UCSD-AML1 (cell line): ENCODE data around the gene ABCD2.
"Not testable (repeated sequence)": the region's sequence is repeated elsewhere in the genome, so short reads cannot be mapped to it uniquely, and the experiment has no call there.

Source experiments
- DNase-seq: peaks from one replicate; lab custom pipeline; 2025; ENCODE audit not compliant: unreplicated experiment; lab: John Stamatoyannopoulos, UW

The ABCD2 gene

DNA sequence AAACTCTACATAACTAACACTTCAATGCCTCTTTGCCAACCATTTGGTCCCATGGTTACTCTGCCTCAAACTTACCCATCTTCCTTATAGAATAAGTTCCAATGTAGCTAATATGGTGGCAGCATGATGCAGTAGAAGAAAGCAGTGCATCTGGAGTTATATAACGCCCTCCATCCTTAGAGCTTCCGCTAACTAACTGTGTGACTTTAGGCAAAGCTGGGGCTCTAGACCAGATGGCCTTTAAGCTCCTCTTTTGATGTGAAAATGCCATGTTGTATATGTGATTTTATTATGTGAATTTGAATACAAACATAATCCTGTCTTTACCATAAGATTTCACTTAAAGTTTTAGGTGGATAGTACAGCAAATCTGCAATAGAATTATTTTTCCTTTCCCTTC lies 6.1 kb downstream of the ABCD2 start:
- DNase-seq = no peak

DNA sequence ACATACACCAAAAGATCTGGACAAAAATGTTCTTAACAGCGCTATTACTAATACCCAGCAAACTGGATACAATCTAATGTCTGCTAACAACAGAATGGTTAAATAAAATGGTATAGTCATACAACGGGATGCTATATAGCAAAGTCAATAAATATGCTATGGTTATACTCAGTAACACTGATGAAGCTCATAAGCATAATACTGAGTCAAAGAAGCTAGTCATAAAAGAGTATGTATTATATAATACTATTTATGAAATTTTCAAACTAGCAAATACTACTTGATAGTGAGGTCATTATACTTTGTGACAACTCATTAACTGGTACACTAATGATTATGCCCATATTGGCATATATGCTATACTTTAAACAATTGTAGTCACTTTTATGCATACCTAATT lies 7.4 kb downstream of the ABCD2 start:
- DNase-seq = no peak

DNA sequence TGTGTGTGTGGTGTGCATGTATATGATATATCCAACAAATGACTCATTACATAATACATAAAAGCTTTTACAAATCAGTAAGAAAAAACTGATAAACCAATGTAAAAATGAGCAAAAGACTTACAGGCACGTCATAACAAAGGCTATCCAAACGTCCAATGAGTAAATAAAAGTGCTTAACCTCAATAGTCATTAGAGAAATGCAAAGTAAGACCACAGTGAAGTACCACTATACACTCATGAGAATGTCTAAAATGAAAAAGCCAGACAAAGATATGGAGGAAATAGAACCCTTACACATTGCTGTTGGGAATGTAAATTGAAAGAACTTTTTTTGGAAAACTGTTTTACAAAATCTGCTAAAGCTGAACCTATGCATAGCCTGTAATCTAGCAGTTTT lies 7.8 kb downstream of the ABCD2 start:
- no peak for DNase-seq

DNA sequence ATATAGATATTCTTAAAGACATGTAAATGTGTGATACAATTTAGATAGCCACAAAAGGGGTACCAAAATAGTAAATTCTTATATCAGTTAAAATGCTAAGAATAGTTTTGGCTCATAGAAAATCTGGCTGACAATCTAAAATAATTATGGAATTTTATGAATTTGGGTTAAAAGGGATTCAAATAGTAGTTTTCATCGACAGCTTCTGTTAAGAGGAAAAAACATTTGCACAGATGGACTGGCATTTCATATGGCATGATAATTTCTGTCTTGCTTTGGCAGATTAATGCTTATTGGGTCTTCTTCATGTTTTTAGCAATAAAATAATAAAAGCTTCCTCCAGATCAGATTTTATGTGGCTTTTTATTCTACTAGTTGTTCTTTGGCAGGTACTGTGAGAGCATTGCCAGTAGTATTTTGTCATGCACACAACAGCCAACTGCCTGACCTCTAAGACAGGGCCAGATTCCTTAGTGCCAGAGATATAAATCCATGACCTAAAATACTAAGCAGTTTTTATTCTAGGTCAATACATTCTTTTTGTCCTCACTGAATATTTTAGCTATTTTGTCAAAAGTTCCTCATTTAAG lies 9.1 kb downstream of the ABCD2 start:
- no peak for DNase-seq

DNA sequence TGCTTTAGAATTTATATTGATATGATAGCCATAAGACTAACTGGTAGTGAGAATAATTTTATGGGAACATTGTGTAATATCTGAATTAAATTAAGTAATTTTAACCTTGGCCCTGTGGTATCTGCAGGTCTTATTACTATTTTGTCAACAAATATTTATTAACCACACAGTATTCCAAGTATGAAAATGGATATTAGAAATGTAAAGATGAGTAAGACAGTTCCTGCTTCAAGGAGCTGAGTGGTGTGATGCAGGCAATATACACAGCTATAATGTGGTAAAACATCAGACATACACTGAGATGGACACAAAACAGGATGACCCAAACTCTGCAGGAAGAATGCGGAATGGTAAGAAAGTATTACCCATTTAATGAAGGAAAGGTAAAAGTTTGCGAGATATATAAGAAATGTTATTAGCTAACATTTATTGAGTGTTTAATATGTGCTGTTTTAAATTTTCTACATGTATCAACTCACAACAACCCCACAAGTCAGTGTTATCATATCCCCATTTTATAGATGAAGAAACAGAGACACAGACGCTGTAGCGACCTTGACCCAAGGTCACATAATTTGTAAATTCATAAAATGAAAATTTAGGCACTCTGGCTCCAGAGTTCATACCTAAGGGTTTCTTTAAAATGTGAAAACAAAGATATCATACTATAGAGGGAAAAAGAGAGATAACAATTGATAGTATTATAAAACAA lies 12.7 kb downstream of the ABCD2 start:
- DNase-seq = no peak

DNA sequence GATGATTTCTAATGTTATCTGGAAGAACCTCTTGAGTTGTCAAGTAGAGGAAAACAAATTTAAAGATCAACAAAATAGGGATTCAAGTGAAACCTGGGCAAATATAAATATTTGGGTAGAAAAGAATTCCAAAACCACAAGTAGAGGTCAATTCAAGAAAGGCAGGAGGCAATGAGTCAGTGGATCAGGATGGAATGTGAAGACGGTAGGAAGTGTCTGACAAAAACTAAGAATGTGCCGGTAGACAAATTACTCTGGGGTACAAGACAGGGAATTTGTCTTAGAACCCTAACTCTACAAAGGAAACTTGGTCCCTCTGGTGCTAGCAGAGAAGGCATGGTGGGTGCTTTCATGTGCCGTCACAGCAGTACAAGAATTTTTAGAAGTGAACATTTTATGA lies 13.6 kb downstream of the ABCD2 start:
- no peak for DNase-seq

DNA sequence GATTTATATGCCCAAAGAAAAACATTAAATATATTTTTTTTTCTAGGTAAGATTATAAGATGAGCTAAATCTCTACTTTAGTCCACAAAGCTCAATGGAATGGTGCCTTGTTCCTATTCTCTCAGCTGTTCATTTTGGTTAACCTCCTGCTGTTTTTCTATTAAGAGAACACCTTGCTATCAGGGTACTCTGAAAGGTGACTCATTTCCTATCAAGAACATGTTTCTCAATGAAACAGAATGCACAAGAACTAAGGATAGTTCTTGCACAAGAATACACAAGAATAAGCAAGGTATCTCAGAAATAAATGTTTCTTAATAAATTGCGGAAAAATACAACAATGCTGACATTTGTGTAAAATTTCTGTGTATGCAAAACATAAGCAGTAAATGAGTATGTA lies 14.1 kb downstream of the ABCD2 start:
- no peak for DNase-seq

DNA sequence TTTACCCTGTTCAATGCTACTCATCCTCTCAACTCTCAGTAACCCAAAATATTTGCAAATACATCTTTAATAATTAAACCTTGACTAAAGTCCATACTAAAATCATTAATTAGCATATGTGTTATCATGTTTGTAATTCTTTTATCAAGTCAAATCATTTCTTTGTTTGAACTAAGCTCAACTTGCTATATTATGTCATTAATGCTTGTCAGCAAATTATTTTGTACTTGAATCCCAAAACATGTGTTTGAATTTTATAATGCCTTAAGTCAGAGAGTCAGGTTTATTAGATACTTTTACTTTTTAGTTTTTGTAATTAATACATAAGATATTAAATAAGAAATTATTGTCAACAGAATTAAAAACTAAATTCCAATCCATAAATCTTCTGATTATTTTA lies 16.5 kb downstream of the ABCD2 start:
- no peak for DNase-seq

DNA sequence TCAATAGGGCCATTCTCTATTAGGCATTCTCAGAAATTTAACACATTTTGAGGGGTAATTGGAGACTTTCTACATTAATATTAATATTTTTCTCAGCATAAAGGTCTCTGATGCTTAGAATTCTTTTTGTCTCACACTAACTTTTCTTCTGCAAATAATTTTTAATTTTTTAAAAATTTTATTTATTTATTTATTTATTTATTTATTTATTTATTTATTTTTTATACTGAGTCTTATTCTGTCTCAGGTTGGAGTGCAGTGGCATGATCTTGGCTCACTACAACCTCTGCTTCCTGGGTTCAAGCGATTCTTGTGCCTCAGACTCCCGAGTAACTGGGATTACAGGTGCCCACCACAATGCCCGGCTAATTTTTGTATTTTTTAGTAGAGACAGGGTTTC lies 17.7 kb downstream of the ABCD2 start:
- DNase-seq = not testable (repeated sequence)

DNA sequence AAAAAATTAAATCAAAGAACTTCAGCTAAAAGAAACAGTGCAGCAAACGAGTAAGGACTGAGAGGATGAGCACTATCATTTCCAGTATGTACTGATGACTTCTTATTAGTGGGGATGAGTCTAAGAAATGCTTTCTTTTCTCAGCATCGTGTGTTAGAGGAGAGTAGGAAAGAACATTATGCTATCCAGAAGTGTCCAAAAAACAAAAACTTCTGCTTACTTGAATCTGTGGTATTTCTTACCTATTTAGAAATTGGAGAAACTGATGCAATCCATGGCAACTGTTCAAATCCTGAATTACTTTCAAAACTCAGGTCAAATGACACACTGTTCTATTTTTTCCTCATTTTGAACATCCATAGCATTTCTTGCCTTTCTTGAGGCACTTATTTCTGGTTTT lies 23.7 kb downstream of the ABCD2 start:
- no peak for DNase-seq

DNA sequence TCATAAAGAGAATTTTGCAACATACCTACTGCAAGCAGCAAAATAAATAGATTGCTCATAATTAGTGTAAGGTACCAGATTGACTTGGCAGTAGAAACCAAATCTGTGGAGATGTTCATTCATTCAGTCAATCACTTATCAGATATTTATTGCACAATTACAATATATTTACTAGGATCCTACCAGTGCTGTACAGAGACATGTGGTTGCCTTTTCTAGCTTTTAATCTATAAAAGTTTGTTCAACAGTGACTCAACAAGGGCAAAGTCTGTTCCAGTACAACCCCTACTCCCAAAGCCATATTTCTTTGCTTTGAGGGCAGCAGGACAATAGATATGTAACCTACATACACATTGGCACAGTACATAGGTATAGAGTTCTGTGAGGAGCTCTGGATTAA lies 27.3 kb downstream of the ABCD2 start:
- no peak for DNase-seq

DNA sequence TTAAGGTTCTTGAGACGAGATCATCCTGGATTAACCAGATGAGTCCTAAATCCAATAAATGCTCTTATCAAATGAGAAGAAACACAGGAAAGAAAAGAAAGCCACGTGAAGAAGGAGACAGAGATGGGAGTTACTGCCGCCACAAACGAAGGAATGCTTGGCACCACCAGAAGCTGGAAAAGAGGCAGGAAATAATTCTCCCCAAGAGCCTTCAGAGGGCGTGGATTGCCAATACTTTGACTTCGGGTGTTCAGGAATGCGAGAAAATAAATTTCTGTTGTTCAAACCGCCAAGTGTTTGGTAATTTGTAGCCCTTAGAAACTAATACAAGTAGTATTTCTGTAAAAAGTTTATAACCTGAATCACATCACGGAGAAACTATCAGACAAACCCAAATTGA lies 31.3 kb downstream of the ABCD2 start:
- no peak for DNase-seq

DNA sequence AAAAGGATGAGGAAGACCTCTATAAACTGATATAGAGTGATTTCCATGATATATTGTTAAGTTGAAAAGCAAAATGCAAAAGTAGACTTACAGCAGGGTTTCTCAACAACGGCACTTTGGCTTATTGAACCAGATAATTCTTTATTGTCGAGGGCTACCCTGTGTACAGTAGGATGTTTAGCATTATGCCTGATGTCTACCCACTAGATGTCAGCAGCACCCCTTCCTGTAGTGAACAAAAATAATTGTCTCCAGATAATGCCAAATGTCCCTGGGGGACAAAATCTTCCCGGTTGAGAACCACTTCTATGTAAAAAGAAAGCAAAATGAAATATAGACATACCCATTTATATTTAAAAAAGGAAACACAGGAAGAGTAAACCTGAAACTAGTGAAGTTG lies 32.4 kb downstream of the ABCD2 start:
- no peak for DNase-seq

DNA sequence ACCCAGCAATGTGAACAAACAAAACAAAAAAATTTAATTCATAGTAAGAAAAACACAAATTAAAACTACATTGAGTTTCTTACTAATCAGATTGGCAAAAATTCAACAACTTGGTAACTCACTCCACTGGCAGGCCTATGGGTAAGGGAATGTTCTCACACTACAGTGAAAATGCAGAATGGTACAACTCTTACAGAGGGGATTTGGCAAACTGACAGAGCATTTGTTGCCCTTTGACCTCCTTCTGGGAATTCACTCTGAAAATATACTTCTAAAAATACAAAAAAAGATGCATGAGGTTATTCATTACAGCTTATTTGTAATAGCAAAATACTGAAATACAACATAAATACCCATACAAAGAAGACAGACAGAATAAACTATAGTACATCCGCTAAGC lies 32.8 kb downstream of the ABCD2 start:
- no peak for DNase-seq

DNA sequence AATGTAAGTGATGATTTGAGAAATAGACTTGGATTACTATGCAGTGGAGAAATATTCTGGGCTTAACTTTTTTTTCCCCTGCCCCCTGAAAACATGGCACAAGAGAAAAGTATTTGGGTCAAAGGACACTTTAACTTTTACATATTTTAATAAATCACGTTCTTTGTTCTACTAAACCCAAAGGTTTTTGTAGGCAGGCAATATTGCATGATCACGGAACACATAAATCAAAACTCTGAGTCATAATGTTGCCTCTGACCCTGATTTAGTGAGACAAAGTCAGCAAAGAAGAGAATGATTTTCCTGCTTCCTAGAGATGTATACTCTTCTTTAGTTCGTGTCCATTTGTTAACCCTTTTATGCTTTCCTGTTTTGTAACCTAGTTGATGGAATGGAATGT lies 38.0 kb downstream of the ABCD2 start:
- DNase-seq = no peak

DNA sequence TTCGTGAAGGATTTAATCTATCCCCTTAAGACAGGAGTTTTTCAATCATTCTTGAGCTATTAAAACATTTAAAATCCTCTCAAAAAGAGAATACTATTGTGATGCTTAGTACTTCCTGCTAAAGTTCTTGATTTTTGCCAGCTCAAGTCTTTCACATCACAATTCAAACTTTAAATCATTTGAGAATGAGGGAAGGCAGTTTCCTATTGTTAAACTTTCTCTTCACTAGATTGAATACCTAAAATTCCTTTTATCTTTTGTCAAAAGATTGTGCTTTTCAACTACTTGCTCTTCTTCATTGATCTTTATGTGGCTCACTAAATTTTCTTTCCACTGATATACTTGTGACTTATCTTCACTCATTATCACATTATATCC lies 44.1 kb downstream of the ABCD2 start:
- no peak for DNase-seq

DNA sequence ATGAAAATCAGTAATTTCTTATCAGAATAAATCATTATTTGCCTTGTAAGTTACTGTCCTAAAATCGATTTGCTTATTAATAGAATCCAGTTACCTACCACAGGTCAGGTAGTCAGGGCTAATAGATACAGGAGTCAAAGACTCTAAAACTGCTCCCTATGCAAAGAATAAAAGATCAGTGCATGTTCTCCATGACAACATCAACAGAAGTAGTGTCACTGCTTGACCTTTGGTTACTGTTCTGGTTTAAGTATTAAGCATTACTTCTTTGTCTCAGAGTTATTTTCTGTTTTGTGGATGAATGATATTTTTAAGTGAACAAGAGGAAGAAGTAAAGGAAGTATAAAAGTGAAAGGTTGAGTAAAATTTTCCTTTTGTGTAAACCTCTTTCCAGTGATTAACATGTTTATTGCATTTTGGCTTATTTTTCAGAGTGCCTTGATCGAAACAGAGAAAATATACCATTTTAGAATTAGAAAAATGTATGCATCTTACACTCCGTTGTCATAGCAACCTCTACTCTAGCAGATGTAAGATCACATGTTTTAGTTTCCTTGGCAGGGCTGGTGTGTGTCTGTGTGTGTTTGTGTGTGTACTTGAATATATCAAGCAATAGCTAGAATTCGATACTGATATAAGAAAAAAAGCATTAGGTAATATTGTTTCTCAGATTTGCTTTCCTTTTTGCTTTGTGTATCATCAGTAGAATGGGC lies 44.7 kb downstream of the ABCD2 start:
- no peak for DNase-seq

DNA sequence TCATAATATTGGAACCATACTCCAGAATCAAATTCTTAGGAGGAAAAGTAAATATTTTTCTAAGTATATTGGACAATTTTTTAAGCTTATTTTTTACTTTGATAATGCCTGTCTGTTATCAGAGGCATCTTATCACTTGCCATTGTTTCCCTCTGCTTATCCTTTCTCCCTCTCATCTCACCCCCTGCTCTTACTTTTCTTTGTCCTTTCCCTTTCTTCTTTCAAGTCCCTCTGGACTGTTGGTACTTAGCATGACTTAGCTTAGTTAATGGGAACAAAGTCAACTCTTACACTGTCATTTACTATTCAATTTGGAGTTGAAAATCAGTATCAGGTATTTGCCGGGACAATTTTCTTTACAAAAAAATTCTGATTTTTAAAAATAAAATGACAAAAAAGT lies 45.2 kb downstream of the ABCD2 start:
- no peak for DNase-seq

DNA sequence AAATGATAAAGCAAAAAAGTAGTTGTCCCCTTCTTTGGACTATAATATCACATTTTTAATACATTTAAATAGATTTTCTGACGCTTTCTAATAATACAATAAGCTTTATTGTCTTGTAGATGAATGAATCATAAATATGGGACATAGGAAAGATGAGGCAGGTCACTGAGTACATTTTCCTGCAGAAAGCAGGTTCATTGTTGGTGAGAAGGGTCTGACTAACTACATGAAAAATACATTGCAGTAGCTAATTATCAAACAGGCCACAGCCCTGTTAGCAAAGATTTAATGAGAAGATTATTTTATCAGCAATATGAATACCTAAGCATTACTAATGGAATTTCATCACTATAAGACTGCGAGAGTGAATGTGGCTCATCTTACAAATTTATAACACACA lies 45.6 kb downstream of the ABCD2 start:
- no peak for DNase-seq

DNA sequence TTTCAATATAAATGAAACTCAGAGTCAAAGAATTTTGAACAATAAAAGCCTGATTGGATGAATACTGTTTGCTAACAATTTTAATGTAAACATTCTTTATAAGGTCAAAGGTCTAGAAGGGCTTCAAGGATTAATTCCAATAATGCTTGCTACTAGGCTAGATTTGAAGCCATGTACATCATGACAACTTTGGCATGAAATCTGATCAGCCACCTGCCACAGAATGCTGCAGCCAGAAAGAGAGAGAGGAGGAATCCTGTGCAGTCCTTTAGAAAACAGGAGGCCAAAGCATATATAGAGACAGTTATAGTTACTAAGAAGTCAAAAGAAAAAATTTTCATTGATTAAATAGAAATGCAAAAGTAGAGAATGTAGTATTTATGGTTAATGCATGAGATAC lies 47.1 kb downstream of the ABCD2 start:
- no peak for DNase-seq

DNA sequence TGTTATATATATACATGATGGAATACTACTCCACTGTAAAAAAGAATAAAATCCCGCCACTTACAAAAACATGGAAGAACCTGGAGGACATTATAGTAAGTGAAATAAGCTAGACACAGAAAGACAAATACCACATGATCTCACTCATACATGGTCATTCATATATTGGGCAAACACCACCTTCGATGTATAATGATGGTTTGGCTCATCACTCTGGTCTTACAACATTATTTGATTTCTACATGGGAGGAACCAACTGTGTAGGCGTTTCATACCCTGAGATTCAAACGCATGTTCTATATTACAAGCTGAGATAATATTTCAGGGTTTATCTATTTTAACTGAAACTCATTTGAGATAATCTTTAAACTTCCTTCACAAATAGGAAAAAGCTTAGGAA lies 48.3 kb downstream of the ABCD2 start:
- DNase-seq = no peak

DNA sequence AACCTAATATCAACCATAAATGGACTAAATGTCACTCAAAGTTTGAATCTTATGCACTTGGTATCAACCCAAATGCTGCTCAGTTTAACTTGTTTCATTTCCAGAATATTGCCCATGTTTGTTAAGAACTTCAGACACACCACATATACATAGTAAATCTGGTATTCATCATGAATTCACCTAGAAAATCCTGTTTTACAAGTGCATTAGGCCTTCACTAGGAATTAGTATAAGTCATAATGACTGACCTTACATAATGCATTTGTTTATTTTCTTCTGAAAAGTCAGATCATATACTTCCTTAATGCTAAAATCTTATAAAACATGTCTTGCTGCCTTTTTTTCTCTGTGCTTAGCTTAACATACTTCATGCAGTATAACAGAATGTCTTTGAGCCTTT lies 66.1 kb downstream of the ABCD2 start:
- DNase-seq = no peak

DNA sequence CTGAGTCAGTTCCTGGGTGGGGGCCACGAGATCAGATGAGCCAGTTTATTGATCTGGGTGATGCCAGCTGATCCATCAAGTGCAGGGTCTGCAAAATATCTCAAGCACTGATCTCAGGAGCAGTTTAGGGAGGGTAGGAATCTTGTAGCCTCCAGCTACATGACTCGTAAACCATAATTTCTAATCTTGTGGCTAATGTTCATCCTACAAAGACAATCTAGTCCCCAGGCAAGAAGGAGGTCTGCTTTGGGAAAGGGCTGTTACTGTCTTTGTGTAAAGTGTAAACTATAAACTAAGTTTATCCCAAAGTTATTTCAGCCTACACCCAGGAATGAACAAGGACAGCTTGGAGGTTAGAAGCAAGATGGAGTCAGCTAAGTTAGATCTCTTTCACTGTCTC lies 75.4 kb downstream of the ABCD2 start:
- not testable (repeated sequence) for DNase-seq
